A673 (cell line): ENCODE data around the gene ALKBH4.
"Not testable (repeated sequence)": the region's sequence is repeated elsewhere in the genome, so short reads cannot be mapped to it uniquely, and the experiment has no call there.

ENCODE experiments used
- CTCF ChIP-seq: fragments of 300-800, 200-600 bp; sonication (generic); conservative IDR thresholded peaks from 2 replicates; pipeline ENCODE4 v1.5.1; 2017; ENCODE audit warnings: low read depth, mild to moderate bottlenecking, antibody characterized with exemption, low read length, moderate library complexity, mixed read lengths
- EZH2 ChIP-seq: fragments of 200-600 bp; sonication (generic); IDR thresholded peaks from 2 replicates; pipeline ENCODE4 v1.6.1; 2017; ENCODE audit warnings: borderline replicate concordance, low read depth, mild to moderate bottlenecking, mixed read lengths, antibody characterized with exemption, low read length; ENCODE audit not compliant: poor library complexity, severe bottlenecking

GRCh38 chr7:102478314-102479208 lies 13.9 kb upstream of the ALKBH4 start, which contains the start of gene POLR2J:
- TF ChIP-seq EZH2, CTCF: not testable (repeated sequence)
